Measurements from ENCODE around the gene AIRE.
"Not testable (repeated sequence)": the region's sequence is repeated elsewhere in the genome, so short reads cannot be mapped to it uniquely, and the experiment has no call there.

The AIRE gene

GRCh38 chr21:44285138-44285992 lies at the start of gene AIRE:
Gene AIRE, plus strand, starts transcription at chr21:44285876. Its CDS starts 131 bp downstream, at chr21:44286007.
- DNase-seq (ENCODE audit: low read depth in 1 of 2, low spot score in 1 of 2), result no peak

DNA sequence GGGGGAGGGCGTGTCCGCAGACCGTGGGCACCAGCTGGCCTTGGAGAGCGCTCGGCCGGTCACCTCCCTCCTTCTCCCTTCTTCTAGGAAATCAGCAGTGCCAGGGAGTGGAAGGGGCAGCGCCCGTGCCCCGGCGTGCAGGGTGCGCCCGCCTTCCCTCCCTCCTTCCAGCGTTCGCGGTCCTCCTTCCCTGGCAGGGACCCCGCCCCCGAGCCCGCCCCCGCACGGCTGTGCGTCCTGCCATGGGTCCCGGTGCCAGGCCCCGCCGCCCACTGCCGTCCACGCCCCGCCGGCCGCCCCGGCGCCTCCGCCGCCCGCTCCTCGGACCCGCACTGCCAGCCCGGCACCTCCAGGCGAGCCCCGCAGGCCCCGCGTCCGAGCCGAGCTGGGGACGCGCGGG lies 45.3 kb upstream of the AIRE start:
- not testable (repeated sequence) for DNase-seq (ENCODE audit: low read depth in 1 of 2, low spot score in 1 of 2)

DNA sequence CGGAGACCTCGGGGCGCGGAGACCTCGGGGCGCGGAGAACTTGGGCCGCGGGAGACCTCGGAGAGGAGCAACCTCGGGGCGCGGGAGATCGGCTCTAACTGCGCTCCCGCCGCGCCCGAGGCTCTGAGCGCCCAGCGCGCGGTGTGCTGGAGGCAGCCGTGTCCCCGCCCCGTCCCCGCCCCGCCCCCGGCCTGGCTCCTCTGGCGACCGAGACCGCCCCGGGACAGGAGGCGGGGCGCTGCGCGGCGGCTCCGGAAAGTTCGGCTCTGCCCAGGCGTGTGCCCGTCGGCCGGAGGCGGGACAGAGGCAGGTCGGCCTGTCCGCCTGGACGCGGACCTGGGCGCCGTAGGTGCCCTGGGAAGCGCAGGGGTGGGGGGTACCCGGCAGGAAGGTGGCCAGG lies 44.8 kb upstream of the AIRE start, which contains the start of gene ICOSLG:
Gene ICOSLG (minus strand): TSS at position 102 of the 400 bp plus-strand sequence. CDS start 126 bp downstream, outside the sequence.
- DNase-seq (ENCODE audit: low read depth in 1 of 2, low spot score in 1 of 2), result not testable (repeated sequence)

GRCh38 chr21:44241281-44241680 lies 44.4 kb upstream of the AIRE start:
- DNase-seq (ENCODE audit: low read depth in 1 of 2, low spot score in 1 of 2), result not testable (repeated sequence)

DNA sequence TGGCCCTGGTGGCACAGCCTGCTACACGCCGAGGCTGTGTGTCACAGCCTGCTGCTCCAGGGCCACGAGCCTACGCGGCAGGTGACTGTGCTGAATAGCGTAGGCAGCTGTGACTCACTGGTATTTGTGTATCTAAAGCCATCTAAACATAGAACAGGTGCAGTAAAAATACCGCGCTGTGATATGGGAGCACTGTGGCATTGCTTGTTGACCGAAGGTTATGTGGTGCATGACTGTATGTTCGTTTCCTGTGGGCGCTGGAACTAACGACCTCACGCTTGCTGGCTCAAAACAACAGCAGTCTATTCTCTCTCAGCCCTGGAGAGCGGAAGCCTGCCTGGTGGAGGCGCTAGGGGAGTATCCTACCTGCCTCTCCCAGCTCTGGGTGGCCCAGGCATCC lies 41.7 kb upstream of the AIRE start:
- DNase-seq (ENCODE audit: low read depth in 1 of 2, low spot score in 1 of 2), result not testable (repeated sequence)

- not testable (repeated sequence) for DNase-seq (ENCODE audit: low read depth in 1 of 2, low spot score in 1 of 2)
Measured at GRCh38 chr21:44247904-44248303, 37.8 kb upstream of the AIRE start.

DNA sequence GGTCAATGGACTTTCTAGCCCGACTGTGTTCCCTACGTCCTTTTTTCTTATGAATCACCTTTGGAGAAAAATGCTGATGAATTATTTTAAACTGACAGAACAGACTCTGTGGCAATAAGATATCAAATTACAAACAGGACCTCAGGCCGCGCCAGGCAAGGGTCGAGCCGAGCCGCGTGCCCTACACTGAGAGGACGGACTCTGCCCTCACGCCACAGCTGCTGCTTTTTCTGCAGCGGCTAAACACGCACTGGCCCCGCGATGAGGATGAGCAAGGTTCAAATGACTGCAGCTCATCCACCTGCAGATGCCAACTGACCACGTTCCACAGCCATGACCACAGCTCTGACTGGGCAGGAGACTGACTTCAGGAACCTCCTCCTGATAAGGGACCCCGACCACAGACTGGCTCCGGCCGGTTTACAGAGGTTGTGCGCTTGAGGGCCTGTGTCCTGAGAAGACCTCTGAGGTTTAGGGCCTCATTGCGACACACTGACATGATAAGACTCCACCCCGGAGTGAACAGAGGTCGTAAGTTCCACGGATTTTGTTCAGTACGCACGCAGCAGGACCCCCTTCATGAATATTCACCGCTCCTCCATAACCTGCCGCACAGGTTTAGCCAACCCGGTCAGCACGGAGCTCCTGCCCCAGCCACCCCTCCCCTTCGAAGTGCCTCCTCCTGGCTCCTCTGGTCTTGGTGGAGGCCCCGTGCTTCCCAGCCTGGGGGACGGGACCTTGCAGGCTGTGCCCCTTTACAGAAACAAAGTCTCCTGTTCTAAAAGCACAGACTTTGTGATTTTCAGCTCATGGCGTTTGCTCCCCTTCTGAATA lies 36.3 kb upstream of the AIRE start:
- not testable (repeated sequence) for DNase-seq (ENCODE audit: low read depth in 1 of 2, low spot score in 1 of 2)

GRCh38 chr21:44253832-44254710 lies 31.6 kb upstream of the AIRE start:
- DNase-seq (ENCODE audit: low read depth in 1 of 2, low spot score in 1 of 2), result no peak

- DNase-seq (ENCODE audit: low read depth in 1 of 2, low spot score in 1 of 2), result no peak
Measured at GRCh38 chr21:44255511-44255981, 30.1 kb upstream of the AIRE start.

DNA sequence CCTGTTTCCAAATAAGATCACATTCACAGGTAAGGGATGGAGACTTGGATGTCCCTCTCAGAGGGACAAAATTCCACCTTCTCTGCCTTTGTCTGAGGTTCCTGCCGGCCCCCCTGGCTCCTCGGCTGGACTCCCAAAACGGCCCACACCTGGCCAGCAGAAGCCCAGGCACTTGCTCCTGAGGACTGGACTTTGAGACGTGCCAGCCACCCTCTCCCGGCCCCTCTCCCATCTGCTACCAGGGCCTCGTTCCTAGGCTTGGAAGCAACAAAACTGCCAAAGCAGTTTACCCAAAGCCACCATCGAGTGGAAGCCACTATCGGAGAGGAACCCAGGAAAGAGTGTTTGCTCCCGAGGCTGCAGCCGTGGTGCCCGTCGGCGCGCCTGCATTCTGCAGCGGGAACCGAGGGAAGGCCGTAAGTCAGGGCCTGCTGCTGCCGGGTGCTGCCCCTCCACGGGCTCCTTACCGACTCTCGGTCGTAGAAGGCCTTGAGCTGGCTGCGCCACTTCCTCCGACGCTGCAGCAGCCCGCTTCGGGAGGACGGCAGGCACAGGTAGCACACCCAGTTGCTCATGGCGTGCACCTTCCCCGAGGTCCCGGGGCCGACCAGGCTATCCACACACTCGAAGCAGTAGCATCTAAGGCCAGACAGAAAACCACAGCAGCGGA lies 27.5 kb upstream of the AIRE start:
- no peak for DNase-seq (ENCODE audit: low read depth in 1 of 2, low spot score in 1 of 2)

DNA sequence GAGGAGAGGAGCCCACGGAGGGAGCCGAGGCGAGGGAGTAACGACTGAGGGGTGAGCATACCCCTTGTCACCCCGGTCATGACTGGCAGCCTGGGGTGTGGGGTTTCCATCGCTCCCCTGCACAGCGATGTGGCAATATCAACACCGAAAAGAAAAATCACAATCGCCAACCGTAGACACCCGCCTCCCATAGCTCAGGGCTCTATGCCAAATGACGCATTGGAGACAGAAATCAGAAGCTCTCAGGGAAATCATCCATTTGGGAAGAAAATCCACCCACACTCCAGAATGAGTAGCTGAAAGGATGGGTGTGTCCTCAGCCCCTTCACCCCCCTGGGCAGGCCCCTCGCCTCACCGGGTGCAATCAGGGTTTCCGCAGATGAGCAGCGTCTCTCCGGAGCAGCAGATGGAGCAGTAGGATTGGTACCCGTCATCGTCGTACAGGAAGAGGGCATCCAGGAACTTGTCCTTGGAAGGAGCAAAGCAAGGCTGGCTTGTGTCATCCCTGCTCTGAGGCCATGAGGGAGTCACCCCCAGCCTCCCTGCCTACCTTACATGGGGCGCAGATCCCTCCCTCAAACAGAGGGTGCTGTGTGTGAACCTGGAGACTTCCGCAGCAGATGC lies 26.5 kb upstream of the AIRE start:
- no peak for DNase-seq (ENCODE audit: low read depth in 1 of 2, low spot score in 1 of 2)

- no peak for DNase-seq (ENCODE audit: low read depth in 1 of 2, low spot score in 1 of 2)
Measured at GRCh38 chr21:44260066-44260465, 25.6 kb upstream of the AIRE start.

DNA sequence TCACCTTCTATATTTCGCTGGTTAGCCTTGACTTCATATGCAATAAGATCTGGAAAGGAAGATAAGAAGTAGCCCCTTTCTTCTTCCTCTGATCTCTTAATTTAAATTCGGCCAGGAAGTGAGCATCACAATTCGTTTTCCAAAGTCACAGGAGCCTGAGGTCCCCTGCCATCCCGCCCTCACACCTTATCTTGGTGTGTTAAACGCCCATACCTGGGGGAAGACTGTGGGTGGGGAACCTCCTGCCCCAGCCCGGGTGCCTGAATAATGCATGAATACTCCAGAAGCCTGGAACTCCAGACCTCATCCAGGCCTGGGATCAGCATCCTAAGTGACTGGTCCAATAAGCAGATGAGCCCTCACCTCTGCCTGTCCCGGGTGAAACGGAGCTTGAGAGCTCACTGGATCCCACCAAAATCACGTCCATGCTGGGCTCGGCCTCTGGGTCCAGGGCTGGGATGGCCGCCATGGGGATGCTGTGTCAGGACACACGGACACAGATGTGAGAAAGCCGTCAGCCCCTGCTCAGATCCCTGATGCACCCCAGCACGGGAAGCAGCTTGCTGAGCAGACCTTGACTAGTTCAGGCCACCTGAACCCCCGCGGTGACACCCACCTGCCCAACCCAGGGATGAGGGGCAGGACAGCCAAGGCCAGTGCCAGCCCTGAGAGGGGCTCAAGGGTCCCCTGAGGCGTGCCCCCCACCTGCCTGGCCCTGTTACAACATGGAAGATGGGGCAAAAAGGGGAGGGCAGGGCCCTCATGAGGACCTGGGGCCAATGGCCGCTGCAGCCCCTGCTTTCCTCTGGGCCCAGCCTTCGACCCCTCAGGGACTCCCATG lies 24.7 kb upstream of the AIRE start:
- no peak for DNase-seq (ENCODE audit: low read depth in 1 of 2, low spot score in 1 of 2)

DNA sequence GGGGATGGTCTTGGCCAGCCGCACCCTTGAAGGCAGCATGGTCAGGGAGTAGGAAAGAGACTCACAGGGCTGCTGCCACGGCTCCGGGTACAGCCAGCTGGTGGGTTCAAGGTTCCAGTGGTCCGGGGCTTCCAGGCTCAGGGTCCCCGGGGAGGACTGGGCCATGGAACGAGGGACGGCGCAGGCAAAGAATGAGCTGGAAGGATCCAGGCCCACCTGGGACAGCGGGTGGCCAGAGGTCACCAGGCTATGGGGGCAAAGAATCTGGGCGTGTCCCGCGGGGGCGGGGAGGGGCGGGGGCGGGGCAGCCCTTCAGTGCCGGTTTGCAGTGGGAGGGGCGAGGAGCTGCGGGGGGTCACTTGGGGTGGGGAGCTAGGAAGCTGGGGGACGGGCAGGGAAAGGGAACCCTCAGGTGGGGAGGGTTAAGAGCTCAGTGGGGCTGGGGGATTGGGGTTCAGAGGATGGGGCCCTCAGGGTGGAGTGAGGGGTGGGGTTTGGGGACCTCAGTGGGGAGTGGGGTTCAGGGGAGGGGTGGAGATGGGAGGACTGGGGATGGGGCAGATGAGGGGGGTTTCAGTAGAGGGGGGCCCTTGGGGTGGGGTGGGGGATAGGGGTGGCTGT lies 23.9 kb upstream of the AIRE start, which contains the start of gene DNMT3L:
Gene DNMT3L (minus strand): TSS at position 223 of the 621 bp plus-strand sequence. CDS start 638 bp downstream, outside the sequence.
- no peak for DNase-seq (ENCODE audit: low read depth in 1 of 2, low spot score in 1 of 2)

- no peak for DNase-seq (ENCODE audit: low read depth in 1 of 2, low spot score in 1 of 2)
Measured at GRCh38 chr21:44262338-44263056, 23.2 kb upstream of the AIRE start.

DNA sequence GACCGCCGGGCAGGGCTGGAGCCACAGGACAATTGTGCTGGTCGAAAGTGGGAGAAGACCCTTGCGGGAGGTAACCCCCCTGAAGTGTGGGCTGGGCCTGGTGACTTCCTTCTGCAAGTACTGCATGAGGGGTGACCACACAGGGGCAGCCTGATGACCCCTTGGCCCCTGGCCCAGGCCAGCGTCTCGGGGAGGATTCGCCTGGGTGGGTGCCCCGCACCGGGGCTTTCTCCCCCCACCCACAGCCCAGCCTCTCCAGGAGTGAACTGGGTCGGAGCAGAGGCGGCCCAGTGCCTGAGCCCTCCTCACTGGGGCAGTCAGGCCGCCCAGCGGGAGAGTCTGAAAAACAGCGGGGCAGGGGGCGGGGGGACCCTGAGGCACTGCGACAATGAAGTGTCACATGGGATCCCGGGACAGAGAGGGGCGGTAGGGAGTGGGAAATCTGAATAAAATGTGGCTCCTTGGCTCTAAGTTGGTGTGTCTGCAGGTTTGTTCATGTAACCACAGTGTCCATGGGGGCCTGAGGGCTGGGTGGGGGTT lies 22.4 kb upstream of the AIRE start:
- DNase-seq (ENCODE audit: low read depth in 1 of 2, low spot score in 1 of 2), result no peak

DNA sequence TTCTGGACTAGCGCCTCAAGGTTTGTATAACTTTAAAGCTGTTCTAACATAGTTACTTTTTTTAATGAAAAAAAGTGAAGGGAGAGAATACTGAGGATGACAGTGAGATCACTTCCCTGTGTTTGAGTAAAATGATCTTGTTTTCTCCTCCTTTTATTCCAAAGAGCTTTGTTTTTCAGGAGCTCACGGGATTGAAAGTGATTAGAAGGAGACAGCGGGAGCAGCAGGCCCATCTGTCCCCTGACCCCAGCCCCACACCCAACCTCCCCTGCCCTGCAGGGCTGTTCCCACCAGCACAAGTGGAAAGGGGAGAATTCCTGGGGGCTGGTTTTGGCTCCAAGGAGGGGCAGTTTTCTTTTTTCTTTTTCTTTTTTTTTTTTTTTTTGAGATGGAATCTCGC lies 21.9 kb upstream of the AIRE start:
- no peak for DNase-seq (ENCODE audit: low read depth in 1 of 2, low spot score in 1 of 2)

Measured in activated CD4-positive, alpha-beta T cell treated with anti-CD3 and anti-CD28 coated beads, Interleukin-2, amount 50 U/mL, for 24 hours (primary cell).